ENCODE data around the gene SLC25A24.
"Not testable (repeated sequence)": the region's sequence is repeated elsewhere in the genome, so short reads cannot be mapped to it uniquely, and the experiment has no call there.

GRCh38 chr1:108162409-108162808, 37.7 kb downstream of the SLC25A24 start:
- not testable (repeated sequence) for TF ChIP-seq EZH2 (IDR thresholded peaks at IDR 0.05; ENCODE audit: borderline replicate concordance, low read depth, low read length, poor library complexity, severe bottlenecking)
- TF ChIP-seq, protein P1, sequence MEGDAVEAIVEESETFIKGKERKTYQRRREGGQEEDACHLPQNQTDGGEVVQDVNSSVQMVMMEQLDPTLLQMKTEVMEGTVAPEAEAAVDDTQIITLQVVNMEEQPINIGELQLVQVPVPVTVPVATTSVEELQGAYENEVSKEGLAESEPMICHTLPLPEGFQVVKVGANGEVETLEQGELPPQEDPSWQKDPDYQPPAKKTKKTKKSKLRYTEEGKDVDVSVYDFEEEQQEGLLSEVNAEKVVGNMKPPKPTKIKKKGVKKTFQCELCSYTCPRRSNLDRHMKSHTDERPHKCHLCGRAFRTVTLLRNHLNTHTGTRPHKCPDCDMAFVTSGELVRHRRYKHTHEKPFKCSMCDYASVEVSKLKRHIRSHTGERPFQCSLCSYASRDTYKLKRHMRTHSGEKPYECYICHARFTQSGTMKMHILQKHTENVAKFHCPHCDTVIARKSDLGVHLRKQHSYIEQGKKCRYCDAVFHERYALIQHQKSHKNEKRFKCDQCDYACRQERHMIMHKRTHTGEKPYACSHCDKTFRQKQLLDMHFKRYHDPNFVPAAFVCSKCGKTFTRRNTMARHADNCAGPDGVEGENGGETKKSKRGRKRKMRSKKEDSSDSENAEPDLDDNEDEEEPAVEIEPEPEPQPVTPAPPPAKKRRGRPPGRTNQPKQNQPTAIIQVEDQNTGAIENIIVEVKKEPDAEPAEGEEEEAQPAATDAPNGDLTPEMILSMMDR (conservative IDR thresholded peaks at IDR 0.05; ENCODE audit: low read depth, low read length): not testable (repeated sequence)
